Astrocyte (in vitro differentiated cells and primary cell): ENCODE data around the gene CERK. TPM values are rescaled to one million over a fixed set of nuclear protein-coding genes. Genes with fewer than 3 reads are reported as not detected.

Source experiments
- DNase-seq: peaks from one replicate; pipeline ENCODE4 v3.0.0-alpha.2; 2010; ENCODE audit warnings: low read depth
- FAIRE-seq: peaks from 2 replicates; lab custom pipeline; 2011; peaks lifted over from hg19 to GRCh38; lab: Jason Lieb, UNC
- H2AFZ ChIP-seq: 2 replicates; pipeline ENCODE4 v1.6.0; 2012; ENCODE audit warnings: low read depth, low read length, inconsistent platforms
- H3K27ac ChIP-seq: 2 replicates; pipeline ENCODE4 v1.5.1; 2011; ENCODE audit warnings: low read depth, low read length, inconsistent platforms
- H3K27me3 ChIP-seq: 2 replicates; pipeline ENCODE4 v1.6.0; 2011; ENCODE audit warnings: low read length, inconsistent platforms; ENCODE audit not compliant: insufficient read depth
- H3K36me3 ChIP-seq: 2 replicates; pipeline ENCODE4 v1.5.1; 2011; ENCODE audit warnings: low read length, inconsistent platforms; ENCODE audit not compliant: insufficient read depth
- H3K4me1 ChIP-seq: 2 replicates; pipeline ENCODE4 v1.5.1; 2011; ENCODE audit warnings: low read length, inconsistent platforms; ENCODE audit not compliant: insufficient read depth
- H3K4me2 ChIP-seq: 2 replicates; pipeline ENCODE4 v1.6.0; 2012; ENCODE audit warnings: low read length, inconsistent platforms
- H3K4me3 ChIP-seq: 2 replicates; pipeline ENCODE4 v1.5.1; 2011; ENCODE audit warnings: low read depth, mild to moderate bottlenecking, low read length, inconsistent platforms; ENCODE audit not compliant: insufficient read depth
- H3K79me2 ChIP-seq: 2 replicates; pipeline ENCODE4 v1.6.0; 2012; ENCODE audit warnings: mild to moderate bottlenecking, low read length, inconsistent platforms; ENCODE audit not compliant: insufficient read depth
- H3K9ac ChIP-seq: 2 replicates; pipeline ENCODE4 v1.6.0; 2012; ENCODE audit warnings: mild to moderate bottlenecking, low read length, inconsistent platforms
- H3K9me3 ChIP-seq: 2 replicates; pipeline ENCODE4 v1.5.1; 2012; ENCODE audit warnings: low read depth, mild to moderate bottlenecking, low read length, inconsistent platforms; ENCODE audit not compliant: insufficient read depth
- H4K20me1 ChIP-seq: 2 replicates; pipeline ENCODE4 v1.6.0; 2012; ENCODE audit warnings: low read length, inconsistent platforms; ENCODE audit not compliant: insufficient read depth
- H3K27ac Mint-ChIP-seq: one replicate; pipeline ENCODE4 v1.8.0; 2021; ENCODE audit warnings: mild to moderate bottlenecking, mixed read lengths; ENCODE audit not compliant: unreplicated experiment
- H3K27me3 Mint-ChIP-seq: one replicate; pipeline ENCODE4 v1.8.0; 2021; ENCODE audit warnings: low read depth, mixed read lengths; ENCODE audit not compliant: unreplicated experiment
- H3K36me3 Mint-ChIP-seq: one replicate; pipeline ENCODE4 v1.8.0; 2021; ENCODE audit warnings: low read depth, mixed read lengths; ENCODE audit not compliant: unreplicated experiment
- H3K4me1 Mint-ChIP-seq: one replicate; pipeline ENCODE4 v1.8.0; 2021; ENCODE audit warnings: low read depth, mixed read lengths; ENCODE audit not compliant: unreplicated experiment
- H3K4me3 Mint-ChIP-seq: one replicate; pipeline ENCODE4 v1.8.0; 2021; ENCODE audit warnings: mild to moderate bottlenecking, moderate library complexity, mixed read lengths; ENCODE audit not compliant: unreplicated experiment
- H3K9me3 Mint-ChIP-seq: one replicate; pipeline ENCODE4 v1.8.0; 2021; ENCODE audit warnings: mild to moderate bottlenecking, mixed read lengths; ENCODE audit not compliant: unreplicated experiment
- CTCF ChIP-seq: IDR thresholded peaks from 2 replicates; pipeline ENCODE4 v1.5.1; 2011; ENCODE audit warnings: low read depth, mild to moderate bottlenecking, inconsistent platforms, low read length, moderate library complexity; ENCODE audit not compliant: insufficient read depth
- EZH2 ChIP-seq: IDR thresholded peaks from 2 replicates; pipeline ENCODE4 v1.6.1; 2012; ENCODE audit warnings: mild to moderate bottlenecking, low read length, inconsistent platforms; ENCODE audit not compliant: insufficient read depth
- total RNA-seq: library from RNA; stranded (reverse); gene quantifications from 2 replicates; pipeline ENCODE4 v1.2.1, GENCODE V29; 2021

The CERK gene
- total RNA-seq, 1 donor from 2014 or later: 23.2 TPM

- H4K20me1 ChIP-seq: peaks cover 14% of the 10 kb centered on the region
- FAIRE-seq (no peak), DNase-seq (no peak)
- H3K4me2 ChIP-seq: no peak overlapping the region
- no peak for TF ChIP-seq CTCF
- no peak for TF ChIP-seq EZH2
- no peaks in the 10 kb centered on the region for H3K4me1 Mint-ChIP-seq
- no peaks in the 10 kb centered on the region for H3K79me2 ChIP-seq
- H3K4me3 ChIP-seq: no peak overlapping the region
- H3K36me3 Mint-ChIP-seq: peaks cover 10% of the 10 kb centered on the region
- H3K9ac ChIP-seq: no peak overlapping the region
- no peaks in the 10 kb centered on the region for H3K4me1 ChIP-seq
- H3K27me3 ChIP-seq: no peaks in the 10 kb centered on the region
- H3K27me3 Mint-ChIP-seq: no peaks in the 10 kb centered on the region
- no peaks in the 10 kb centered on the region for H3K9me3 Mint-ChIP-seq
- H3K36me3 ChIP-seq: peaks cover 2% of the 10 kb centered on the region
- H3K9me3 ChIP-seq: no peaks in the 10 kb centered on the region
- no peak overlapping the region for H3K27ac Mint-ChIP-seq
- H3K27ac ChIP-seq: no peak overlapping the region
- H2AFZ ChIP-seq: no peak overlapping the region
- H3K4me3 Mint-ChIP-seq: no peak overlapping the region
Observed at GRCh38 chr22:46701262-46701661, 36.8 kb downstream of the CERK start.

- DNase-seq (no peak), FAIRE-seq (no peak)
- no peak overlapping the region for H3K4me3 ChIP-seq
- no peaks in the 10 kb centered on the region for H3K4me1 Mint-ChIP-seq
- H3K27me3 Mint-ChIP-seq: no peaks in the 10 kb centered on the region
- no peaks in the 10 kb centered on the region for H3K9me3 ChIP-seq
- H3K36me3 Mint-ChIP-seq: peaks cover 10% of the 10 kb centered on the region
- no peak overlapping the region for H2AFZ ChIP-seq
- H3K27ac Mint-ChIP-seq: no peak overlapping the region
- H3K9ac ChIP-seq: no peak overlapping the region
- H3K27me3 ChIP-seq: no peaks in the 10 kb centered on the region
- H4K20me1 ChIP-seq: peaks cover 11% of the 10 kb centered on the region
- peaks cover 8% of the 10 kb centered on the region for H3K36me3 ChIP-seq
- no peaks in the 10 kb centered on the region for H3K4me1 ChIP-seq
- no peak overlapping the region for H3K4me2 ChIP-seq
- H3K4me3 Mint-ChIP-seq: no peak overlapping the region
- H3K9me3 Mint-ChIP-seq: no peaks in the 10 kb centered on the region
- no peaks in the 10 kb centered on the region for H3K79me2 ChIP-seq
- TF ChIP-seq EZH2 (no peak), CTCF (no peak)
- H3K27ac ChIP-seq: no peak overlapping the region
Observed at GRCh38 chr22:46699091-46699490, 39.0 kb downstream of the CERK start.

DNA sequence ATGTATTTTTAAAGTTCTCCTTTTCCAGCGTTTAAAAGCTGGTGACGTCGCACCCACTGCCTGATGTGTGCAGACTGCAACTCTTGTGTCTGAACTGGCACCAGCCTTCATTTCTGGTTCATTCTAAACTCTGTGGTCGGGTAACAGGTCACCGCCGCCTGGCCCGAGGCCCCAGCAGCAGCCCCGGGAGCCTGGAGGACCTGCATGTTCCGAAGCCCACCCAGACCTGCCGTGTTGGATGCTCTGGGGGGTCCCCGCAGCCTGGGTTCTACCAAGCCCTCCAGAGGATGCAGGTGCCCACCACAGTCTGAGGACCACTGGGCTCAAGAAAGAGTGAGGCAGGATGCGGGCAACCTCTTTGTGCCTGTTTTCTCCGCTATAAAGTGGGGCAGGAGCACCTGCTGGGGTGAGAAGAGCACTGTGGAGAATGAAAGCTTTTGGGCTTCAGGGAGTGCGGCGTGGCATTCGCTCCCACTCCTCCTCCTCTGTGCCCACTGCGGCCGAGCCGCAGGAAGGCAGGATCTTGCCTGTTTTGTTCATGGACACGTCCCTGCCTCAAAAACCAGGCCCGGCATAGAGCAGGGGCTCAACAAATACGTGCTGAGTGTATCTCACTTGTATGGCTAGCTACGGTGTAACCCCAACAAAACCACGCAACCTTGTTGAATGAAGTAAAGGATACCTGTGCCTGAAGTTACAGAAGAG, 40.1 kb downstream of the CERK start:
- Histone ChIP-seq H3K27ac (no peak overlapping the region), H3K4me1 (no peaks in the 10 kb centered on the region), H3K4me2 (no peak overlapping the region), H3K4me3 (no peak overlapping the region), H4K20me1 (peaks cover 3% of the 10 kb centered on the region), H2AFZ (no peak overlapping the region), H3K36me3 (peaks cover 16% of the 10 kb centered on the region), H3K27me3 (no peaks in the 10 kb centered on the region), H3K79me2 (no peaks in the 10 kb centered on the region), H3K9me3 (no peaks in the 10 kb centered on the region), H3K9ac (no peak overlapping the region)
- FAIRE-seq: no peak
- H3K4me3 Mint-ChIP-seq: no peak overlapping the region
- DNase-seq: no peak
- no peaks in the 10 kb centered on the region for H3K27me3 Mint-ChIP-seq
- no peak overlapping the region for H3K27ac Mint-ChIP-seq
- TF ChIP-seq EZH2 (no peak), CTCF (no peak)
- no peaks in the 10 kb centered on the region for H3K9me3 Mint-ChIP-seq
- no peaks in the 10 kb centered on the region for H3K4me1 Mint-ChIP-seq
- H3K36me3 Mint-ChIP-seq: peaks cover 11% of the 10 kb centered on the region
